PFSK-1 (cell line): ENCODE measurements around the gene GFRA1.

Experiments used
- POLR2AphosphoS5 ChIP-seq: IDR thresholded peaks from 2 replicates; pipeline ENCODE4 v1.6.1; 2012; ENCODE audit warnings: low read depth, mild to moderate bottlenecking, control low read depth, low read length, moderate library complexity
- TAF1 ChIP-seq: IDR thresholded peaks from 2 replicates; pipeline ENCODE4 v1.6.1; 2012; ENCODE audit warnings: low read length, control low read depth, borderline replicate concordance; ENCODE audit not compliant: insufficient read depth
- TF ChIP-seq, protein P1 (sequence below), 2 experiments: IDR thresholded peaks; 2 replicates each; pipeline versions ENCODE4 v1.6.1 to v1.8.0; 2011 to 2012; ENCODE audit warnings: low read depth in 2 of 2, low read length in 2 of 2, control low read depth in 1 of 2, inconsistent platforms in 1 of 2, mild to moderate bottlenecking in 1 of 2, moderate library complexity in 1 of 2; ENCODE audit not compliant: insufficient read depth in 1 of 2

GRCh38 chr10:116158036-116158435 lies 115.0 kb downstream of the GFRA1 start:
- TF ChIP-seq, protein P1, sequence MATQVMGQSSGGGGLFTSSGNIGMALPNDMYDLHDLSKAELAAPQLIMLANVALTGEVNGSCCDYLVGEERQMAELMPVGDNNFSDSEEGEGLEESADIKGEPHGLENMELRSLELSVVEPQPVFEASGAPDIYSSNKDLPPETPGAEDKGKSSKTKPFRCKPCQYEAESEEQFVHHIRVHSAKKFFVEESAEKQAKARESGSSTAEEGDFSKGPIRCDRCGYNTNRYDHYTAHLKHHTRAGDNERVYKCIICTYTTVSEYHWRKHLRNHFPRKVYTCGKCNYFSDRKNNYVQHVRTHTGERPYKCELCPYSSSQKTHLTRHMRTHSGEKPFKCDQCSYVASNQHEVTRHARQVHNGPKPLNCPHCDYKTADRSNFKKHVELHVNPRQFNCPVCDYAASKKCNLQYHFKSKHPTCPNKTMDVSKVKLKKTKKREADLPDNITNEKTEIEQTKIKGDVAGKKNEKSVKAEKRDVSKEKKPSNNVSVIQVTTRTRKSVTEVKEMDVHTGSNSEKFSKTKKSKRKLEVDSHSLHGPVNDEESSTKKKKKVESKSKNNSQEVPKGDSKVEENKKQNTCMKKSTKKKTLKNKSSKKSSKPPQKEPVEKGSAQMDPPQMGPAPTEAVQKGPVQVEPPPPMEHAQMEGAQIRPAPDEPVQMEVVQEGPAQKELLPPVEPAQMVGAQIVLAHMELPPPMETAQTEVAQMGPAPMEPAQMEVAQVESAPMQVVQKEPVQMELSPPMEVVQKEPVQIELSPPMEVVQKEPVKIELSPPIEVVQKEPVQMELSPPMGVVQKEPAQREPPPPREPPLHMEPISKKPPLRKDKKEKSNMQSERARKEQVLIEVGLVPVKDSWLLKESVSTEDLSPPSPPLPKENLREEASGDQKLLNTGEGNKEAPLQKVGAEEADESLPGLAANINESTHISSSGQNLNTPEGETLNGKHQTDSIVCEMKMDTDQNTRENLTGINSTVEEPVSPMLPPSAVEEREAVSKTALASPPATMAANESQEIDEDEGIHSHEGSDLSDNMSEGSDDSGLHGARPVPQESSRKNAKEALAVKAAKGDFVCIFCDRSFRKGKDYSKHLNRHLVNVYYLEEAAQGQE (IDR thresholded peaks at IDR 0.05; ENCODE audit: insufficient read depth in 1 of 2, low read depth in 2 of 2, low read length in 2 of 2): no peak
- TF ChIP-seq TAF1 (no peak), POLR2AphosphoS5 (no peak)
